ENCODE results near the gene RNF135.
"Not testable (repeated sequence)": the region's sequence is repeated elsewhere in the genome, so short reads cannot be mapped to it uniquely, and the experiment has no call there.

Gene RNF135

GRCh38 chr17:31008374-31009041 lies 37.7 kb downstream of the RNF135 start:
- peak overlapping the region; percentile 61 for H3K4me3 ChIP-seq (ENCODE audit: low read length)
- H3K9me3 ChIP-seq (ENCODE audit: control insufficient read depth, low read depth, low read length): no peaks in the 10 kb centered on the region
- no peak overlapping the region for H3K27ac ChIP-seq (ENCODE audit: low read length)
- peaks cover 31% of the 10 kb centered on the region for H3K27me3 ChIP-seq (ENCODE audit: control insufficient read depth, insufficient read depth, low read length)
- H3K4me1 ChIP-seq (ENCODE audit: control insufficient read depth, low read depth, low read length): peaks cover 4% of the 10 kb centered on the region
- peak overlapping the region; percentile 24 for H3K9ac ChIP-seq (ENCODE audit: low read length)
- H3K36me3 ChIP-seq (ENCODE audit: control insufficient read depth, low read depth, low read length): no peaks in the 10 kb centered on the region

- H3K4me3 ChIP-seq (ENCODE audit: low read length): peak overlapping the region; percentile 61
- not testable (repeated sequence) for H3K4me1 ChIP-seq (ENCODE audit: control insufficient read depth, low read depth, low read length); H3K27ac ChIP-seq (ENCODE audit: low read length); H3K36me3 ChIP-seq (ENCODE audit: control insufficient read depth, low read depth, low read length); H3K9me3 ChIP-seq (ENCODE audit: control insufficient read depth, low read depth, low read length)
- peak overlapping the region; percentile 24 for H3K9ac ChIP-seq (ENCODE audit: low read length)
- peaks cover 31% of the 10 kb centered on the region for H3K27me3 ChIP-seq (ENCODE audit: control insufficient read depth, insufficient read depth, low read length)
Measured at GRCh38 chr17:31009042-31009702, 38.3 kb downstream of the RNF135 start.

GRCh38 chr17:31010014-31010413 lies 39.2 kb downstream of the RNF135 start:
- not testable (repeated sequence) for H3K9me3 ChIP-seq (ENCODE audit: control insufficient read depth, low read depth, low read length); H3K4me3 ChIP-seq (ENCODE audit: low read length); H3K27ac ChIP-seq (ENCODE audit: low read length); H3K9ac ChIP-seq (ENCODE audit: low read length); H3K4me1 ChIP-seq (ENCODE audit: control insufficient read depth, low read depth, low read length); H3K36me3 ChIP-seq (ENCODE audit: control insufficient read depth, low read depth, low read length)
- peaks cover 31% of the 10 kb centered on the region for H3K27me3 ChIP-seq (ENCODE audit: control insufficient read depth, insufficient read depth, low read length)

- H3K4me3 ChIP-seq (ENCODE audit: low read length): no peak overlapping the region
- no peak overlapping the region for H3K27ac ChIP-seq (ENCODE audit: low read length)
- H3K4me1 ChIP-seq (ENCODE audit: control insufficient read depth, low read depth, low read length): no peaks in the 10 kb centered on the region
- no peak overlapping the region for H3K9ac ChIP-seq (ENCODE audit: low read length)
- H3K36me3 ChIP-seq (ENCODE audit: control insufficient read depth, low read depth, low read length): no peaks in the 10 kb centered on the region
- peaks cover 15% of the 10 kb centered on the region for H3K27me3 ChIP-seq (ENCODE audit: control insufficient read depth, insufficient read depth, low read length)
- H3K9me3 ChIP-seq (ENCODE audit: control insufficient read depth, low read depth, low read length): no peaks in the 10 kb centered on the region
Measured at GRCh38 chr17:31013844-31014243, 43.0 kb downstream of the RNF135 start.

GRCh38 chr17:31015639-31016038 lies 44.8 kb downstream of the RNF135 start:
- H3K4me1 ChIP-seq (ENCODE audit: control insufficient read depth, low read depth, low read length): no peaks in the 10 kb centered on the region
- H3K4me3 ChIP-seq (ENCODE audit: low read length): no peak overlapping the region
- H3K27me3 ChIP-seq (ENCODE audit: control insufficient read depth, insufficient read depth, low read length): no peaks in the 10 kb centered on the region
- H3K27ac ChIP-seq (ENCODE audit: low read length): no peak overlapping the region
- no peaks in the 10 kb centered on the region for H3K9me3 ChIP-seq (ENCODE audit: control insufficient read depth, low read depth, low read length)
- H3K36me3 ChIP-seq (ENCODE audit: control insufficient read depth, low read depth, low read length): no peaks in the 10 kb centered on the region
- H3K9ac ChIP-seq (ENCODE audit: low read length): no peak overlapping the region

- Histone ChIP-seq H3K27me3 (ENCODE audit: control insufficient read depth, insufficient read depth, low read length) (no peaks in the 10 kb centered on the region), H3K4me3 (ENCODE audit: low read length) (no peak overlapping the region), H3K4me1 (ENCODE audit: control insufficient read depth, low read depth, low read length) (no peaks in the 10 kb centered on the region), H3K36me3 (ENCODE audit: control insufficient read depth, low read depth, low read length) (no peaks in the 10 kb centered on the region), H3K27ac (ENCODE audit: low read length) (no peak overlapping the region), H3K9ac (ENCODE audit: low read length) (no peak overlapping the region), H3K9me3 (ENCODE audit: control insufficient read depth, low read depth, low read length) (no peaks in the 10 kb centered on the region)
Measured at GRCh38 chr17:31019004-31019403, 48.2 kb downstream of the RNF135 start.

- not testable (repeated sequence) for H3K27me3 ChIP-seq (ENCODE audit: control insufficient read depth, insufficient read depth, low read length); H3K4me1 ChIP-seq (ENCODE audit: control insufficient read depth, low read depth, low read length); H3K4me3 ChIP-seq (ENCODE audit: low read length); H3K27ac ChIP-seq (ENCODE audit: low read length); H3K9me3 ChIP-seq (ENCODE audit: control insufficient read depth, low read depth, low read length); H3K9ac ChIP-seq (ENCODE audit: low read length); H3K36me3 ChIP-seq (ENCODE audit: control insufficient read depth, low read depth, low read length)
Measured at GRCh38 chr17:31023171-31023570, 52.3 kb downstream of the RNF135 start.

- Histone ChIP-seq H3K27me3 (ENCODE audit: control insufficient read depth, insufficient read depth, low read length) (no peaks in the 10 kb centered on the region), H3K4me3 (ENCODE audit: low read length) (no peak overlapping the region), H3K9me3 (ENCODE audit: control insufficient read depth, low read depth, low read length) (no peaks in the 10 kb centered on the region), H3K27ac (ENCODE audit: low read length) (no peak overlapping the region), H3K36me3 (ENCODE audit: control insufficient read depth, low read depth, low read length) (no peaks in the 10 kb centered on the region), H3K9ac (ENCODE audit: low read length) (no peak overlapping the region), H3K4me1 (ENCODE audit: control insufficient read depth, low read depth, low read length) (no peaks in the 10 kb centered on the region)
Measured at GRCh38 chr17:31031841-31032240, 61.0 kb downstream of the RNF135 start.

- H3K4me1 ChIP-seq (ENCODE audit: control insufficient read depth, low read depth, low read length); H3K27me3 ChIP-seq (ENCODE audit: control insufficient read depth, insufficient read depth, low read length); H3K36me3 ChIP-seq (ENCODE audit: control insufficient read depth, low read depth, low read length); H3K9ac ChIP-seq (ENCODE audit: low read length); H3K4me3 ChIP-seq (ENCODE audit: low read length); H3K27ac ChIP-seq (ENCODE audit: low read length); H3K9me3 ChIP-seq (ENCODE audit: control insufficient read depth, low read depth, low read length): not testable (repeated sequence)
Measured at GRCh38 chr17:31035611-31036010, 64.8 kb downstream of the RNF135 start.

- not testable (repeated sequence) for H3K27ac ChIP-seq (ENCODE audit: low read length); H3K4me1 ChIP-seq (ENCODE audit: control insufficient read depth, low read depth, low read length); H3K27me3 ChIP-seq (ENCODE audit: control insufficient read depth, insufficient read depth, low read length); H3K36me3 ChIP-seq (ENCODE audit: control insufficient read depth, low read depth, low read length); H3K9me3 ChIP-seq (ENCODE audit: control insufficient read depth, low read depth, low read length); H3K9ac ChIP-seq (ENCODE audit: low read length); H3K4me3 ChIP-seq (ENCODE audit: low read length)
Measured at GRCh38 chr17:31040837-31041236, 70.0 kb downstream of the RNF135 start.

GRCh38 chr17:31042378-31042777 lies 71.5 kb downstream of the RNF135 start:
- H3K4me3 ChIP-seq (ENCODE audit: low read length); H3K9me3 ChIP-seq (ENCODE audit: control insufficient read depth, low read depth, low read length); H3K36me3 ChIP-seq (ENCODE audit: control insufficient read depth, low read depth, low read length); H3K4me1 ChIP-seq (ENCODE audit: control insufficient read depth, low read depth, low read length); H3K27ac ChIP-seq (ENCODE audit: low read length); H3K27me3 ChIP-seq (ENCODE audit: control insufficient read depth, insufficient read depth, low read length); H3K9ac ChIP-seq (ENCODE audit: low read length): not testable (repeated sequence)

GRCh38 chr17:31046856-31047425 lies 76.1 kb downstream of the RNF135 start:
- H3K9me3 ChIP-seq (ENCODE audit: control insufficient read depth, low read depth, low read length); H3K4me3 ChIP-seq (ENCODE audit: low read length): not testable (repeated sequence)

More at GRCh38 chr17:31046856-31047425, 76.1 kb downstream of the RNF135 start:
- H3K9ac ChIP-seq (ENCODE audit: low read length); H3K36me3 ChIP-seq (ENCODE audit: control insufficient read depth, low read depth, low read length); H3K27me3 ChIP-seq (ENCODE audit: control insufficient read depth, insufficient read depth, low read length); H3K27ac ChIP-seq (ENCODE audit: low read length); H3K4me1 ChIP-seq (ENCODE audit: control insufficient read depth, low read depth, low read length): not testable (repeated sequence)
